DMS53 (cell line): ENCODE results near the gene NLRP9.
"Not testable (repeated sequence)": the region's sequence is repeated elsewhere in the genome, so short reads cannot be mapped to it uniquely, and the experiment has no call there.

Experiments used
- DNase-seq: peaks from one replicate; lab custom pipeline; 2025; lab: John Stamatoyannopoulos, UW

Gene NLRP9

DNA sequence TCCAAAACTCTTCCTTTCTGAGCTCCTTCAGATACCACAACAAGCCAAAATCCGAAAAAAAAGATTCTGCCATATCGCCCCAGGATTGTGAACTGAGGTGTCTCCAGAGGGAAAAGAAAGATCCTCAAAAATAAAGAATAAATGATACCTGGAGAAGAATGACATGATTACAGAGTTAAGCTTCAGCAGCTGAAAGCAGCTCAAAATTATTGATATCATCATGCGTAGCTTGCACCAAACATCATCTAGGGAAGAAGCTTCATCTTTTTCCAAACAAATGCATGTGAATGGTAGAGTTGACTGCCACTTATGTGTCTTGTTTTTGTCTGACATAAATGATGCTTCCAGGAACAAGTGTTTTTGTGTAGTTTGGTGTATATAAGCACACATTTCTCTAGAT, at the start of gene NLRP9:
Gene NLRP9 (minus strand): TSS at position 101 of the 400 bp plus-strand sequence. CDS start 28 bp downstream, at position 73.
- no peak for DNase-seq

DNA sequence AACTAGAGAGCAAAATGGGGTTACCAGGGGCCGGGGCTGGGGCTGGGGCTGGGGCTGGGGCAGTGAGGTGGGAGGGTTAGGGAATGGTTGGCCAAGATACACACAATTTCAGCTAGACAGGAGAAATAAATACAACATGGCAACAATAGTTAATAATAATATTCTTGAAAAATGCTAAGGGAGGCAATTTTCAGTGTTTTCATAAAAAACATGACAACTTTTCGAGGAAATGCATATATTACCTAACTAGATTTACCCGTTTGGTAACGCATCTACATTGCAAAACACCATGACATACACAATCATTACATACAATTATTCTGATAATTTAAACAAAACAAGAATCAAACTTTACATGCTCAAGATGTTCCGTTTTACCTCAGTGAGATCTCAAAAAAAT, 42.9 kb upstream of the NLRP9 start:
- no peak for DNase-seq

DNA sequence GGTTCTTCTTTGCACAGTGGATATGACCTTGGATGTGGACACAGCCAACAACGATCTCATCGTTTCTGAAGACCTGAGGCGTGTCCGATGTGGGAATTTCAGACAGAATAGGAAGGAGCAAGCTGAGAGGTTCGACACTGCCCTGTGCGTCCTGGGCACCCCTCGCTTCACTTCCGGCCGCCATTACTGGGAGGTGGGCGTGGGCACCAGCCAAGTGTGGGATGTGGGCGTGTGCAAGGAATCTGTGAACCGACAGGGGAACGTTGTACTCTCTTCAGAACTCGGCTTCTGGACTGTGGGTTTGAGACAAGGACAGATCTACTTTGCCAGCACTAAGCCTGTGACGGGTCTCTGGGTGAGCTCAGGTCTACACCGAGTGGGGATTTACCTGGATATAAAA, 40.1 kb upstream of the NLRP9 start:
- no peak for DNase-seq

DNA sequence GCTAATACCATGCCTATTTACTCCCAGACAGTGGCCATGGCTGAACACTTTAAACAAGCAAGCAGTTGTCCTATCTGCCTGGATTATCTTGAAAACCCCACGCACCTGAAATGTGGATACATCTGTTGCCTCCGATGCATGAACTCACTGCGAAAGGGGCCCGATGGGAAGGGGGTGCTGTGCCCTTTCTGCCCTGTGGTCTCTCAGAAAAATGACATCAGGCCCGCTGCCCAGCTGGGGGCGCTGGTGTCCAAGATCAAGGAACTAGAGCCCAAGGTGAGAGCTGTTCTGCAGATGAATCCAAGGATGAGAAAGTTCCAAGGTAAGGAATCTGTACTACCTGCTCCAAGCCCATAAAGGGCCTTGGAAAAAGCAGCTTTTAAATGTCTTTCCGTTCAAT, 39.3 kb upstream of the NLRP9 start:
- DNase-seq = peak; percentile 6

DNA sequence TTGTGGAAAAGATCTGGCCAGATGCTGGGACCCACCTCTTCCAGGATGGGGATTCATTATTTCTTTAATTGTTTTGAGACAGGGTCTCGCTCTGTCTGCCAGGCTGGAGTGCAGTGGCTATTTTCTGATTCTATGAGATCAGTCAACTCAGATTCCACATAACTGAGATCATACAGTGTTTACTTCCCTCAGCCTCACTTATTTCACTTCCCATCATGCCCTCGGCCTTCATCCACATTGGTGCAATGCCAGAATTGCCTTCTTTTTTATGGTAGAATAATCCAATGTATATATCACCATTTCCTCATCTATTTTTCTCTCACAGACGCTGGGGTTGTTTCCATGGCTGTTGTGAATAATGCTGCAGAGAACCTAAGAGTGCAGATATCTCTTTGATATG, 31.4 kb upstream of the NLRP9 start:
- not testable (repeated sequence) for DNase-seq

DNA sequence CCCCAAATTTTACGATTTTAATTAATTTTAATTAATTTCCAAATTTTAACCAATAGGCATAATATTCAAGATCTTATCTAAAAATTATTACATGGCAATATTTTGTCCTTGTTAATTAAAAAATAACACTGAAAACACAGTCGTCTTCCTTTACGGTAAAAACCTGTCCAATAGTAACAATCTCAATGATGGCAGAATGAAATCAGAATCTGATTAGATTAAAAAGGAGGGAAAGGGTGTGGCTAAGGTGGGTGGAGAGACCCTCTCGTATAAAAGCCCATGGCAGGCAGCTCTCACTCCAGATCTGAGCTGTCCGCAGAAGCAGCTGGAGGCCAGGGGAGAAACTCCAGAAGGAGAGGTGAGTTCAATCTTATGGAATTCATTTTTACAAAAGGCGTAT, 30.6 kb upstream of the NLRP9 start, which contains the start of gene RFPL4AL1:
Gene RFPL4AL1 (plus strand): TSS at position 301 of the 400 bp plus-strand sequence. CDS start 2,687 bp downstream, outside the sequence.
- DNase-seq = not testable (repeated sequence)

DNA sequence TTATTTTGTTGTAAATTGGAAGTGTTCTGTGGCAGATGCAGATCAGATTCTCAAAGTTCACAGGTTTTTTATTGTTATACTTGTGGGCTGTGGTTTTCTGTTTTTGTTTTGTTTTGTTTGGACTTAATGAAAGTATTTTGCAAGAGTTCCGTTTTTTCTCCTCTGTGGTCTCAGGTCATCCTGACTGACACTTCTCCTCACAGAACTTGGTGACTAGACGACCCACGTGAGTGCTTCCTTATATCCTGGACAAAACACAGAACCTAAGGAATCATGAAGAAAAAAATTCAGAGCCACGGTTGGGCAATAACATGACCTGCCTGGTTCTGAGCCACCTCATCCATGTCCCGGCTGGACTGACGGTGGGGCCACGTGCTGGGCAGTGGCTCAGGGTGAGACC, 28.3 kb upstream of the NLRP9 start:
- no peak for DNase-seq

DNA sequence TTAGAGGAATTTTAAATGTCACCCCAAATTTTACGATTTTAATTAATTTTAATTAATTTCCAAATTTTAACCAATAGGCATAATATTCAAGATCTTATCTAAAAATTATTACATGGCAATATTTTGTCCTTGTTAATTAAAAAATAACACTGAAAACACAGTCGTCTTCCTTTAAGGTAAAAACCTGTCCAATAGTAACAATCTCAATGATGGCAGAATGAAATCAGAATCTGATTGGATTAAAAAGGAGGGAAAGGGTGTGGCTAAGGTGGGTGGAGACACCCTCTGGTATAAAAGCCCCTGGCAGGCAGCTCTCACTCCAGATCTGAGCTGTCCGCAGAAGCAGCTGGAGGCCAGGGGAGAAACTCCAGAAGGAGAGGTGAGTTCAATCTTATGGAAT, 20.6 kb upstream of the NLRP9 start, which contains the start of gene RFPL4A:
Gene RFPL4A (plus strand): TSS at position 301 of the 400 bp plus-strand sequence. CDS start 2,704 bp downstream, outside the sequence.
- not testable (repeated sequence) for DNase-seq

DNA sequence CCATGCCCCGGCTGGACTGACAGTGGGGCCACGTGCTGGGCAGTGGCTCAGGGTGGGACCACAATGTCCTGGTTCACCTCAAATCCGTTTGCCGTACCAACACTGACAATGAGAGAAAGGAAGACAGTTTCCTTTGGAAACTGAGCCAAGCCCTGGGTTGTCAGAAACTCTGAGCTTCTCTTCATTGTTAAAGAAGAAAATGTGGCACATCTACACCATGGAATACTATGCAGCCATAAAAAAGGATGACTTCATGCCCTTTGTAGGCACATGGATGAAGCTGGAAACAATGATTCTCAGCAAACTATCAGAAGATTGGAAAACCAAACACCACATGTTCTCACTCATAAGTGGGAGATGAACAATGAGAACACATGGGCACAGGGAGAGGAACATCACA, 18.6 kb upstream of the NLRP9 start:
- DNase-seq = not testable (repeated sequence)

DNA sequence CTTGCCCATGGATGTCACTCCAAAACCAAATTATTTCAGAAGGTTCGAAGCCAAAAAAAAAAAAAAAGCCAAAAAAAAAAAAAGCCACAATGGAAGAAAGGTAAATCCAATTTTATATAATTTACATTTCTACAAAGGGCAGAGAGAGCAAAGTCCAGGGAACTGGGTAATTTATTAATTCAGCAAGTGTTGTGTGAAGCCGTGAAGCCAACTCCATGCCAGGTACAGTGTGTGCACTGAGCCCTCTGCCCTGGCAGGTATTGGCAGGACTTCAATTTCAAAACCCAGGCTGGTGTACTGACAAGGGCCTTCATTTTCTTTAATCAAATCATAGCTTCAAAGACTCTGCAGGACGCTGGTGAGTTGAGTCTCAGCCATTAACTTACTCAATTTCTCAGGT, 15.2 kb upstream of the NLRP9 start:
- no peak for DNase-seq

DNA sequence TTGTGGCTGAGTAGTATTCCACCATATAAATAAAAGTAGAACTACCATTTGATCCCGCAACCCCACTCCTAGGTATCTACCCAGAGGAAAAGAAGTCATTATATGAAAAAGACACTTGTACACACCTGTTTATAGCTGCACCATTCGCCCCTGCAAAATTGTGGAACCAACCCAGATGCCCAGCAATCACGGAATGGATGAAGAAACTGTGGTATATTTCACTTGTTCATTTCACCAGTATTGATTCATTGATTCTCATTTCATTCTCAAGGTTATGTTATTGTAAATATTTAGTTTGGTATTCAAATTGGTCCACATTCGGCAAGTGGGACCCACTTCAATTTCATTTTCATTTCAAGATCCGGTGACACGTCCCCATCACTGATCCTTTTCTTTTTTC, 12.5 kb upstream of the NLRP9 start:
- no peak for DNase-seq

DNA sequence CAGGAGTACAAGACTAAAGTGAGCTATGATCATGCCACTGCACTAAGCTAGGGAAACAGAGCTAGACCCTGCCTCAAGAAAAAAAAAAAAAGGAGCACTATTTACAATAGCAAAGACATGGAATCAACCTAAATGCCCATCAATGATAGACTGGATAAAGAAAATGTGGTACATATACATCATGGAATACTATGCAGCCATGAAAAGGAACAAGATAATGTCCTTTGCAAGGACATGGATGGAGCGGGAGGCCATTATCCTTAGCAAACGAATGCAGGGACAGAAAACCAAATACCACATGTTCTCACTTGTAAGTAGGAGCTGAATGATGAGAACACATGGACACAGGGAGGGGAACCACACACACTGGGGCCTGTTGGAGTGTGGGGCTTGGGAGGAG, 7.8 kb downstream of the NLRP9 start:
- DNase-seq = not testable (repeated sequence)

DNA sequence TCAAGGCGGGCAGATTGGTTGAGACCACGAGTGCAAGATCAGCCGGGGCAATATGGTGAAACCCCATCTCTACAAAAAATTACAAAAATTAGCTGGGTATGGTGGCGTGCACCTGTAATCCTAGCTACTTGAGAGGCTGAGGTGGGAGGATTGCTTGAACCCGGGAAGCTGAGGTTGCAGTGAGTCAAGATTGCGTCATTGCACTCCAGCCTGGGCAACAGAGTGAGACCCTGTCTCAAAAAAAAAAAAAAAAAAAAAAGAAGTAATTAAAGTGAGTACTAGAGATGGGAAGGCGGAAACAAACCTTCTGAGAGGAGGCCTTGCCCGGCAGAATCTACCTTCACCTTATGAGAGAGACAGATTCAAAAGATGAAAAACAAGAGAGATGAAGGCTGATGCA, 14.7 kb downstream of the NLRP9 start:
- DNase-seq = no peak

DNA sequence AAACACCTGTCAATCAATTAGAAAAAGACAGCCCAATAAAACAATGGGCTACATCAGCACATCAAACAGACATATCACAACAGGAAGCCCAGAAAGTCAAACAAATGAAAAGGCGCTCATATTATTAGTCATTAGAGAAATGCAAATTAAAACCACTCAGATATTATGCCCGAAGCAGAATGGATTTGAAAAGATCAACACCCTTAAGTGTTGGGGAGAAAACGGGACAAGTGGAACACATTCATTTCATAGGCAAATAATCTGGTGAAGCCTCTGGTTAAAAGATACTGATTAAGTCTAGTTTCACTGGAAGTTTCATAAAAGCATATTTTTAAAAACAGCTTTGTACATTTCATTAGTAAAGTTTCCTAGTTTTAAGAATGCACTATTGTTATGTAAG, 17.4 kb downstream of the NLRP9 start:
- DNase-seq = no peak

DNA sequence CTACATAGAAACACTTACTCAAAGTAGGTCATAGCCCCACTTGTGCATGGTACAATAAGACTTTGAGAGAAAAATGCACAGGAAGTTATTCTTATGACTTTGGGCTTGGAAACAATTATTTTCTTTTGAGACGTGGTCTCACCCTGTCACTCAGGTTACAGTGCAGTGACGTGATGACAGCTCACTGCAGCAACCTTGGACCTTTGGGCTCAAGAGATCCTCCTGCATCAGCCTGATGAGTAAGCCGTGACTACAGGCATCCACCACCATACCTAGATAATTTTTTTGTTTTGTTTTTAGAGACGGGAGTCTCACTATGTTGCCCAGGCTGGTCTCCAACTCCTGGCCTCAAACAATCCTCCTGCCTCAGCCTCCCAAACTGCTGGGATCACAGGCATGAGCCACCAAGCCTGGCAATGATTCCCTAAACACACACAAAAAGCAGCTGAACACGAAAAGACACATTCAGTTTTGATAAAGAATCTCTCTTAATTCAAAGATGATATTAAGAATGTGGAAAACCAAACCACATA, 17.9 kb downstream of the NLRP9 start:
- no peak for DNase-seq

DNA sequence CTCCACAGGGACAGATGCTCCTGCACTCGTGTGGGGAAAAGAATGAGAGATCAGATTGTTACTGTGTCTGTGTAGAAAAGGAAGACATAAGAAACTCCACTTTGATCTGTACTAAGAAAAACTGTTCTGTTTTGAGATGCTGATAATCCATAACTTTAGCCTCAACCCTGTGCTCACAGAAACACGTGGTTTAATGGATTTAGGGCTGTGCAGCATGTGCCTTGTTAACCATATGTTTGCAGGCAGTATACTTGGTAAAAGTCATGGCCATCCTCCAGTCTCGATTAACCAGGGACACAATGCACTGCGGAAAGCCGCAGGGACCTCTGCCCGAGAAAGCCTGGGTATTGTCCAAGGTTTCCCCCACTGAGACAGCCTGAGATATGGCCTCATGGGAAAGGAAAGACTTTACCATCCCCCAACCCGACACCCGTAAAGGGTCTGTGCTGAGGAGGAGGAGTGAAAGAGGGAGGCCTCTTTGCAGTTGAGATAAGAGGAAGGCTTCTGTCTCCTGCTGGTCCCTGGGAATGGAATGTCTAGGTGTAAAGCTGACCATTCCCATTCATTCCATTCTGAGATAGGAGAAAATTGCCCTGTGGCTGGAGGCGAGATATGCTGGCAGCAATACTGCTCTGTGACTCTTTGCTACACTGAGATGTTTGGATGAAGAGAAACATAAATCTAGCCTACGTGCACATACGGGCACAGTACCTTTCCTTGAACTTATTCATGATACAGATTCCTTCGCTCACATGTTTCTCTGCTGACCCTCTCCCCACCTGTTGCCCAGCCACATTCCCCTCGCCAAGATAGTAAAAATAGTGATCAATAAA, 20.1 kb downstream of the NLRP9 start:
- not testable (repeated sequence) for DNase-seq

DNA sequence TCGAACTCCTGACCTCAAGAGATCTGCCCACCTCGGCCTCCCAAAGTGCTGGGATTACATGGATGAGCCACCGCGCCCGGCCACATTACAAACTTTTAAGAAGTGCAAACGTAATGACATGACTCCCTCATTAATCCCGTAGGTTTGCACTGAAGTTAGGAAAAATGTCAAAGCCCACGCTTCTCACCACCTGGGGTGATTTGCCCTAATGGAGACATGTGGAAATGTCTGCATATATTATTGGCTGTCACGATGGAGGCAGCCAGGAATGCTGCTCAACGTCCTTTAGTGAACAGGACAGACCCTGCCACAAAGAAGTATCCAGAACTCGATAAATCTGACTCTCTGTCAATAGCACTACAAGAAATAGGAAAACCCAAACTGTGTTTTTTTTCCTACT, 21.0 kb downstream of the NLRP9 start:
- DNase-seq = no peak

DNA sequence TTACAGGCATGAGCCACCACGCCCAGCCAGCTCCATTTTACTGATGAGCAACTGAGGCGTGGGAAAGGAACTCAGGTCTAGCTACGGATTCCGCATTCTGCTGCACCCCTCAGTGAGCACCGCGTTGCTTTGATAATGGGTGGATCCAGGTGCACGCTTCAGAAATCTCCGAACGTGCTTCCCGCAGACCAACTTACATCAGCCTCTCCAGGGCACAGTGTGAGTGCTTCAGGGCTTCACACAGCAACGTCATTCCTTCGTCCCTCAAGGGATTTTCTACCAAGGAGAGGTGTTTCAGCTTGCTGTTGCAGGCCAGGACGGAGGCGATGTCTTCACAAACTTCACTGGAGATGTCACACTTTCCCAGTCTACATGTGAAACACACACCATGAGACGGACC, 21.7 kb downstream of the NLRP9 start:
- DNase-seq = no peak

DNA sequence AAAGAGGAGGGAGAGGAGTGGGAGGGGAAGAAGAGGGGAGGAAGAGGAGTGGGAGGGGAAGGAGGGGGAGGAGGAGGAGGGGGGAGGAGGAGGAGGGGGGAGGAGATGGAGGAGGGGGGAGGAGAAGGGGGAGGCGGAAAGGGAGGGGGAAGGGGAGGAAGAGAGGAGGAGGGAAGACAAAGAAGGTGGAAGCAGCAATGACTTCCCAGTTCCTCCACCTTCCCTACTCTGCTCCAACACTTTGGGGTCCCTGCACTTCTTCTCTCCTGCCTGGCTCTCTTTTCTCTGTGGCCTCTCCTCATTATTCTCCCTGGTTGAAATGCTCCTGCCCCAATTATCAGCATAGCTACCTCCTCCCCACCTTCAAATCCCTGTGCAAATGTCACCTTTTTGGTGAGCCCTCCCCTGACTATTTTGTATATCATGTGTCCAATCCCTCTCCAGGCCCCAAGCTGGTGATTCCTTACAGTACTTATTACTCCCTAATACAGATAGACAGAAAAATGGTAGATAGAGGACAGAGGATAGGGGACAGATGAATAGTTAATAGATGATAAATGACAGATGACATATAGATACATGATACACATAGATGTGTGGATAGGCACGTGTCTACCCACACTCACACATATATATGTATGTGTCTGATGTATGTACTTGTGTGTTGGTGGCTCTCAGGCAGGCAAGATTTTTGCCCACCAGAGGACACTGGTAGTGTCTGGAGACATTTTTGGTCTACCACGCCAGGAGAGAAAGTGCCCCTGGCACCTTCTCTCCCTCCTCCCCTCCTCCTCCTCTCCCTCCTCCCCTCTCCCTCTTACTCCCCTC, 25.2 kb downstream of the NLRP9 start:
- peak; percentile 22 for DNase-seq

DNA sequence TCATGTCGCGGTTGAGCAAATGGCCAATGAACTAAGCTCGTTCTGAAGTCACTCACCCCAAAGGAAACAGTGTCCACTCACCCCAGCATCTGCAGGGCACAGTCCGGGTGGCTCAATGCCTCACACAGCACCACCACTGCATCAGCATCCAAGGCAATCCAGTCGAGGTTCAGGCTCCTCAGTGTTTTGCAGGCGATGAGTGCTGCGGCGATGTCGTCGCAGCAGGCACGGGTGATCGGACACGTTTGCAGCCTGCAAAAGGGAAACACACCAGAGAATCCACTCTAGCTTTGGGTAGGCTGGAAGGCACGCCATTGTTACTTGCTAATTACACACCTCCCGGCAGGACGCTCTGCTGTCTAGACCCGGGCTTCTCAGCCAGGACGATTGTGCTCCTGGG, 26.5 kb downstream of the NLRP9 start:
- no peak for DNase-seq

DNA sequence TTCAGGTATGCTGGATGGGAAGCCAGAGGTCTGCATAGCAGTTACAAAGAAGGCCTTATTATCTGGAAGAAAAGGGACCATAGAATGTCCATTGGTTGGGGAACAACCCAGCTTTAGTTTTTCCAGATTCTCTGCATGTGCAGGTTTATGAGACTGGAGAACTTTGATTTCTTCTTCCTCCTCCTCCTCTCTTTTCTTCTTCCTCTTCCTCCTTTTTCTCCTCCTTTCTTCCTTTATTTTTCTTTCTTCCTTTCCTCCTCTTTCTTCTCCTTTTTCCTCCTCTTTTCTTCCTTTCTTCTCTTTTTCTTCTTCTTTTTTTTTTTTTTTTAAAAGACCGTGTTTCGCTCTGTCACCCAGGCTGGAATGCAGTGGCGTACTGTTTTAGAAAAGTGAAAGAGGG, 32.2 kb downstream of the NLRP9 start:
- no peak for DNase-seq

DNA sequence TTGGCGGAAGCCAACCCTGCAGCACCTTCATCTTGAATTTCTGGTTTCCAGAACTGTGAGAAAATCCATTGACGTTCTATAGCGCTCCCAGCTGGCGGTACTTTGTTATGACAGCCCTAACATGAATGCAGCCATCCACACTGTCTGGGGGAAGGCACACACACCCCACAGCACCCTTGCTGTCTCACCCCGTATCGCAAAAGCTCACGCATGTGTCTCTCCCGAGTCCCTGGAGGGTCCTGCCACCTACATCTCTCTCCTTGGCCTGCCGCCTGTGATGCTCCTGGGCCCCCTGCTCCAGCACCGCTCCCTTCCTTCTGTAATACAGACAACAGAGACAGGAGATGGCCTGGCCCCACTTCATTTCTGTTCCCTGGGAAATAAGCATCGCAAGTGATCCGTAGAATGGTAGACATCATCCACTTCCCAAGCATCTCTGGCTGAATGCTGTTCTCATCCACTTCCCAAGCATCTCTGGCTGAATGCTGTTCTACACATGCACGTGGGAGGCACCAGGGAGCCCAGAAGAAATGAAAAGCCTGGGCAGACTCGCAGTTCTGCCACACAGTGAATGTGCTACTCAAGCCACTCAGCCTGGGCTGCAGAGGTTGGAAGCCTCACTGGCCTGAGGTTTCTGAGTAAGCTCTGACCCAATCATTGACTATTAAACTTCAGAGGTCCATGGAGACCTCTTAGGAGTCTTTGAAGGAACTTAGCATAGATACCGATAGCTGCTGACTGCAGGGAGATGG, 33.5 kb downstream of the NLRP9 start:
- no peak for DNase-seq
